OCI-LY1 (cell line): ENCODE results near the gene PRKCZ.

Source experiments
- H2AFZ ChIP-seq: fragments of 200-600 bp; sonication (generic), shearing (Covaris generic); 2 replicates; pipeline ENCODE4 v1.6.0; 2014; ENCODE audit warnings: antibody characterized with exemption, mild to moderate bottlenecking, low read length
- H3F3A ChIP-seq: fragments of 200-600 bp; sonication (generic), shearing (Covaris generic); 2 replicates; pipeline ENCODE4 v1.6.0; 2014; ENCODE audit warnings: mild to moderate bottlenecking, antibody characterized with exemption, low read length, moderate library complexity; ENCODE audit not compliant: insufficient read depth
- H3K27ac ChIP-seq: fragments of 200-600 bp; sonication (generic); 2 replicates; pipeline ENCODE4 v1.5.1; 2014; ENCODE audit warnings: low read length, mixed run types, mild to moderate bottlenecking, low read depth; ENCODE audit not compliant: poor library complexity, severe bottlenecking
- H3K27me3 ChIP-seq: fragments of 200-600 bp; sonication (generic); 2 replicates; pipeline ENCODE4 v1.6.0; 2014; ENCODE audit warnings: antibody characterized with exemption, mild to moderate bottlenecking, low read length, moderate library complexity; ENCODE audit not compliant: insufficient read depth
- H3K36me3 ChIP-seq: fragments of 200-600 bp; sonication (generic); 2 replicates; pipeline ENCODE4 v1.6.1; 2014; ENCODE audit warnings: mild to moderate bottlenecking, antibody characterized with exemption, low read length, moderate library complexity, mixed read lengths; ENCODE audit not compliant: insufficient read depth
- H3K4me1 ChIP-seq: fragments of 200-600 bp; sonication (generic); 2 replicates; pipeline ENCODE4 v1.5.1; 2014; ENCODE audit warnings: mild to moderate bottlenecking, low read length, moderate library complexity; ENCODE audit not compliant: insufficient read depth, severe bottlenecking
- H3K4me2 ChIP-seq: fragments of 200-600 bp; sonication (generic), shearing (Covaris generic); 2 replicates; pipeline ENCODE4 v1.6.1; 2014; ENCODE audit warnings: low read length
- H3K4me3 ChIP-seq: fragments of 200-600 bp; sonication (generic); 2 replicates; pipeline ENCODE4 v1.5.1; 2014; ENCODE audit warnings: low read length, low read depth, mild to moderate bottlenecking, mixed read lengths; ENCODE audit not compliant: poor library complexity, severe bottlenecking
- H3K79me2 ChIP-seq: fragments of 200-600 bp; shearing (Covaris generic); 2 replicates; pipeline ENCODE4 v1.6.1; 2016; ENCODE audit warnings: mixed run types, low read length, mixed read lengths; ENCODE audit not compliant: insufficient read depth
- H3K9ac ChIP-seq: fragments of 200-600 bp; sonication (generic), shearing (Covaris generic); 2 replicates; pipeline ENCODE4 v1.6.1; 2014; ENCODE audit warnings: mild to moderate bottlenecking, low read length, mixed read lengths
- H3K9me2 ChIP-seq: fragments of 200-600 bp; sonication (generic), shearing (Covaris generic); 2 replicates; pipeline ENCODE4 v1.6.1; 2014; ENCODE audit warnings: low read depth, mild to moderate bottlenecking, low read length, mixed read lengths
- H3K9me3 ChIP-seq: fragments of 200-600 bp; shearing (Covaris generic); 2 replicates; pipeline ENCODE4 v1.6.1; 2014; ENCODE audit warnings: low read length, mixed read lengths
- H4K20me1 ChIP-seq: fragments of 200-600 bp; sonication (generic), shearing (Covaris generic); 2 replicates; pipeline ENCODE4 v1.6.0; 2016; ENCODE audit warnings: mild to moderate bottlenecking, low read length; ENCODE audit not compliant: insufficient read depth
- CTCF ChIP-seq: fragments of 200-600 bp; sonication (generic), shearing (Covaris generic); IDR thresholded peaks from 2 replicates; pipeline ENCODE4 v1.5.1; 2017; ENCODE audit warnings: mild to moderate bottlenecking, antibody characterized with exemption, low read length, moderate library complexity, mixed read lengths
- EZH2 ChIP-seq: fragments of 200-600 bp; sonication (generic), shearing (Covaris generic); IDR thresholded peaks from 2 replicates; pipeline ENCODE4 v1.8.0; 2017; ENCODE audit warnings: borderline replicate concordance, mixed run types, mild to moderate bottlenecking, antibody characterized with exemption, low read length, moderate library complexity, mixed read lengths

Gene PRKCZ

GRCh38 chr1:2049718-2050431 is at the start of gene PRKCZ:
Gene PRKCZ, plus strand, starts transcription at chr1:2050411. Its CDS starts 220 bp downstream, at chr1:2050631.
- H3K4me1 ChIP-seq: peaks cover 21% of the 10 kb centered on the region
- no peaks in the 10 kb centered on the region for H3K79me2 ChIP-seq
- H3K9ac ChIP-seq: peak within 1 kb of the TSS; percentile 71
- H4K20me1 ChIP-seq: no peaks in the 10 kb centered on the region
- H3K9me2 ChIP-seq: no peaks in the 10 kb centered on the region
- TF ChIP-seq EZH2: no peak
- no peak for TF ChIP-seq CTCF
- no peaks in the 10 kb centered on the region for H3K9me3 ChIP-seq
- no peak within 1 kb of the TSS for H3K27ac ChIP-seq
- no peaks in the 10 kb centered on the region for H3K36me3 ChIP-seq
- H3K27me3 ChIP-seq: peaks cover 9% of the 10 kb centered on the region
- H3K4me3 ChIP-seq: peak within 1 kb of the TSS; percentile 73
- no peaks in the 10 kb centered on the region for H3F3A ChIP-seq
- no peak within 1 kb of the TSS for H2AFZ ChIP-seq
- H3K4me2 ChIP-seq: peak within 1 kb of the TSS; percentile 87

GRCh38 chr1:2000432-2000831 is 49.8 kb upstream of the PRKCZ start:
- Histone ChIP-seq H3K79me2 (no peaks in the 10 kb centered on the region), H2AFZ (no peak overlapping the region), H3K27ac (no peak overlapping the region), H3K36me3 (no peaks in the 10 kb centered on the region), H3K9ac (no peak overlapping the region), H3K9me3 (no peaks in the 10 kb centered on the region), H3K27me3 (peaks cover 4% of the 10 kb centered on the region; the same call in 1 of the 2 replicates), H3K4me2 (no peak overlapping the region), H3F3A (no peaks in the 10 kb centered on the region), H3K4me3 (no peak overlapping the region), H3K9me2 (no peaks in the 10 kb centered on the region), H4K20me1 (no peaks in the 10 kb centered on the region), H3K4me1 (no peaks in the 10 kb centered on the region)
- no peak for TF ChIP-seq EZH2
- no peak for TF ChIP-seq CTCF

- no peak for TF ChIP-seq EZH2
- no peak for TF ChIP-seq CTCF
- H4K20me1 ChIP-seq: no peaks in the 10 kb centered on the region
- H3K9ac ChIP-seq: no peak overlapping the region
- no peak overlapping the region for H3K4me2 ChIP-seq
- no peaks in the 10 kb centered on the region for H3K79me2 ChIP-seq
- no peak overlapping the region for H3K4me3 ChIP-seq
- no peaks in the 10 kb centered on the region for H3K4me1 ChIP-seq
- H3F3A ChIP-seq: no peaks in the 10 kb centered on the region
- H2AFZ ChIP-seq: no peak overlapping the region
- H3K9me3 ChIP-seq: no peaks in the 10 kb centered on the region
- no peaks in the 10 kb centered on the region for H3K36me3 ChIP-seq
- peaks cover 4% of the 10 kb centered on the region; the same call in 1 of the 2 replicates for H3K27me3 ChIP-seq
- H3K9me2 ChIP-seq: no peaks in the 10 kb centered on the region
- no peak overlapping the region for H3K27ac ChIP-seq
Measured at GRCh38 chr1:2000850-2001249, 49.4 kb upstream of the PRKCZ start.
